ENCODE data around the gene TST. TPM values are rescaled to one million over a fixed set of nuclear protein-coding genes. Genes with fewer than 3 reads are reported as not detected.

Gene TST
- total RNA-seq, 1 donor from 2014 or later: 20.5 TPM

GRCh38 chr22:36976606-36977005 is 42.6 kb downstream of the TST start:
- TF ChIP-seq CTCF (IDR thresholded peaks at IDR 0.05): no peak
- no peak for DNase-seq (ENCODE audit: extremely low spot score, unreplicated experiment)
- Mint-ChIP-seq H3K27ac (ENCODE audit: unreplicated experiment) (no peak overlapping the region), H3K9me3 (ENCODE audit: unreplicated experiment) (no peaks in the 10 kb centered on the region), H3K4me3 (ENCODE audit: unreplicated experiment) (no peak overlapping the region), H3K36me3 (ENCODE audit: unreplicated experiment) (no peaks in the 10 kb centered on the region), H3K4me1 (ENCODE audit: unreplicated experiment) (peaks cover 9% of the 10 kb centered on the region), H3K27me3 (ENCODE audit: unreplicated experiment) (peaks cover 38% of the 10 kb centered on the region)

- H3K36me3 Mint-ChIP-seq (ENCODE audit: unreplicated experiment): no peaks in the 10 kb centered on the region
- H3K4me3 Mint-ChIP-seq (ENCODE audit: unreplicated experiment): no peak overlapping the region
- no peaks in the 10 kb centered on the region for H3K9me3 Mint-ChIP-seq (ENCODE audit: unreplicated experiment)
- H3K27ac Mint-ChIP-seq (ENCODE audit: unreplicated experiment): no peak overlapping the region
- TF ChIP-seq CTCF (IDR thresholded peaks at IDR 0.05): no peak
- H3K27me3 Mint-ChIP-seq (ENCODE audit: unreplicated experiment): peaks cover 57% of the 10 kb centered on the region
- no peaks in the 10 kb centered on the region for H3K4me1 Mint-ChIP-seq (ENCODE audit: unreplicated experiment)
- no peak for DNase-seq (ENCODE audit: extremely low spot score, unreplicated experiment)
These were observed 47.7 kb downstream of the TST start for GRCh38 chr22:36971341-36972125.

- no peak for DNase-seq (ENCODE audit: extremely low spot score, unreplicated experiment)
- no peak overlapping the region for H3K4me3 Mint-ChIP-seq (ENCODE audit: unreplicated experiment)
- H3K27me3 Mint-ChIP-seq (ENCODE audit: unreplicated experiment): peaks cover 66% of the 10 kb centered on the region
- no peaks in the 10 kb centered on the region for H3K36me3 Mint-ChIP-seq (ENCODE audit: unreplicated experiment)
- H3K27ac Mint-ChIP-seq (ENCODE audit: unreplicated experiment): no peak overlapping the region
- H3K9me3 Mint-ChIP-seq (ENCODE audit: unreplicated experiment): no peaks in the 10 kb centered on the region
- no peak for TF ChIP-seq CTCF (IDR thresholded peaks at IDR 0.05)
- H3K4me1 Mint-ChIP-seq (ENCODE audit: unreplicated experiment): no peaks in the 10 kb centered on the region
These were observed 50.8 kb downstream of the TST start for GRCh38 chr22:36968249-36968964.

GRCh38 chr22:36966851-36967540 is 52.3 kb downstream of the TST start:
- Mint-ChIP-seq H3K27me3 (ENCODE audit: unreplicated experiment) (peaks cover 62% of the 10 kb centered on the region), H3K4me3 (ENCODE audit: unreplicated experiment) (no peak overlapping the region), H3K9me3 (ENCODE audit: unreplicated experiment) (no peaks in the 10 kb centered on the region), H3K36me3 (ENCODE audit: unreplicated experiment) (no peaks in the 10 kb centered on the region), H3K27ac (ENCODE audit: unreplicated experiment) (no peak overlapping the region), H3K4me1 (ENCODE audit: unreplicated experiment) (no peaks in the 10 kb centered on the region)
- no peak for TF ChIP-seq CTCF (IDR thresholded peaks at IDR 0.05)
- DNase-seq (ENCODE audit: extremely low spot score, unreplicated experiment): no peak

GRCh38 chr22:36965696-36966095 is 53.6 kb downstream of the TST start:
- no peak for DNase-seq (ENCODE audit: extremely low spot score, unreplicated experiment)
- TF ChIP-seq CTCF (IDR thresholded peaks at IDR 0.05): no peak
- H3K4me3 Mint-ChIP-seq (ENCODE audit: unreplicated experiment): no peak overlapping the region
- H3K27me3 Mint-ChIP-seq (ENCODE audit: unreplicated experiment): peaks cover 62% of the 10 kb centered on the region
- H3K4me1 Mint-ChIP-seq (ENCODE audit: unreplicated experiment): no peaks in the 10 kb centered on the region
- no peaks in the 10 kb centered on the region for H3K9me3 Mint-ChIP-seq (ENCODE audit: unreplicated experiment)
- H3K27ac Mint-ChIP-seq (ENCODE audit: unreplicated experiment): no peak overlapping the region
- H3K36me3 Mint-ChIP-seq (ENCODE audit: unreplicated experiment): no peaks in the 10 kb centered on the region

All from osteocyte (in vitro differentiated cells).